GM23248 (cell line): ENCODE measurements around the gene TMC1. TPM values are rescaled to one million over a fixed set of nuclear protein-coding genes. Genes with fewer than 3 reads are reported as not detected.

ENCODE experiments used
- DNase-seq: peaks from one replicate; pipeline ENCODE4 v3.0.0-alpha.2; 2015
- H2AFZ ChIP-seq: fragments of 200-600 bp; sonication (generic); 2 replicates; pipeline ENCODE4 v1.6.1; 2016; ENCODE audit warnings: antibody characterized with exemption
- H3F3A ChIP-seq: fragments of 200-600 bp; sonication (generic); 2 replicates; pipeline ENCODE4 v1.6.1; 2016; ENCODE audit warnings: mild to moderate bottlenecking, antibody characterized with exemption, mixed run types; ENCODE audit not compliant: insufficient read depth
- H3K27ac ChIP-seq: fragments of 200-600 bp; sonication (generic); 2 replicates; pipeline ENCODE4 v1.5.1; 2016; ENCODE audit warnings: mild to moderate bottlenecking
- H3K27me3 ChIP-seq: fragments of 200-600 bp; sonication (generic); replicated peaks from 2 replicates; pipeline ENCODE4 v1.6.1; 2016; ENCODE audit warnings: mild to moderate bottlenecking; ENCODE audit not compliant: insufficient read depth
- H3K36me3 ChIP-seq: fragments of 200-600 bp; sonication (generic); 2 replicates; pipeline ENCODE4 v1.6.1; 2016; ENCODE audit warnings: low read depth, mild to moderate bottlenecking
- H3K4me1 ChIP-seq: fragments of 200-600 bp; sonication (generic); 2 replicates; pipeline ENCODE4 v1.6.1; 2016; ENCODE audit warnings: mild to moderate bottlenecking; ENCODE audit not compliant: insufficient read depth
- H3K4me2 ChIP-seq: fragments of 200-600 bp; sonication (generic); one replicate; pipeline ENCODE4 v1.6.1; 2016; ENCODE audit warnings: mild to moderate bottlenecking; ENCODE audit not compliant: unreplicated experiment
- H3K4me3 ChIP-seq: fragments of 200-600 bp; sonication (generic); 2 replicates; pipeline ENCODE4 v1.5.1; 2016; ENCODE audit warnings: mild to moderate bottlenecking
- H3K79me2 ChIP-seq: fragments of 200-600 bp; sonication (generic); 2 replicates; pipeline ENCODE4 v1.6.1; 2016; ENCODE audit warnings: mild to moderate bottlenecking; ENCODE audit not compliant: insufficient read depth
- H3K9ac ChIP-seq: fragments of 200-600 bp; sonication (generic); 2 replicates; pipeline ENCODE4 v1.6.1; 2016; ENCODE audit warnings: mild to moderate bottlenecking
- H3K9me2 ChIP-seq: fragments of 200-600 bp; sonication (generic); 2 replicates; pipeline ENCODE4 v1.6.1; 2016; ENCODE audit warnings: mixed run types, mild to moderate bottlenecking, moderate library complexity; ENCODE audit not compliant: insufficient read depth
- H3K9me3 ChIP-seq: fragments of 200-600 bp; sonication (generic); one replicate; pipeline ENCODE4 v1.6.1; 2017; ENCODE audit warnings: low read depth
- H4K20me1 ChIP-seq: fragments of 200-600 bp; sonication (generic); 2 replicates; pipeline ENCODE4 v1.6.0; 2016; ENCODE audit not compliant: insufficient read depth
- EZH2 ChIP-seq: fragments of 200-600 bp; sonication (generic); IDR thresholded peaks from 2 replicates; pipeline ENCODE4 v1.6.1; 2018; ENCODE audit warnings: antibody characterized with exemption, mild to moderate bottlenecking; ENCODE audit not compliant: insufficient read depth, poor library complexity, severe bottlenecking
- EZH2phosphoT487 ChIP-seq: fragments of 200-600 bp; sonication (generic); IDR thresholded peaks from 2 replicates; pipeline ENCODE4 v1.6.1; 2018; ENCODE audit warnings: antibody characterized with exemption, moderate library complexity, mild to moderate bottlenecking, low read depth; ENCODE audit not compliant: insufficient read depth
- WGBS, 2 experiments: methylation state at CpG; one replicate each; pipeline ENCODE4 v1.1.6; 2015 to 2017; ENCODE audit warnings: low lambda C conversion rate in 2 of 2, low coverage in 1 of 2; ENCODE audit errors: missing lambda C conversion rate in 2 of 2; 5-methylcytosine and 5-hydroxymethylcytosine counted together
- in situ Hi-C: fragments of 300-500 bp; cut with MboI; formaldehyde crosslinking; loops from 2 replicates; pipeline ENCODE4 v1.15.0; 2020
- polyA plus RNA-seq: library from polyadenylated mRNA; unstranded; fragments of >200 nt; fragmentation: Nextera tagmentation; extraction: Ambion mirVana; gene quantifications from 2 replicates; pipeline ENCODE4 v1.2.1, GENCODE V29; 2016
- total RNA-seq: library from RNA; depleted of rRNA; stranded (reverse); fragments of >200 nt; shearing (Covaris generic); gene quantifications from 2 replicates; pipeline ENCODE4 v1.2.3, GENCODE V29; 2014

Gene TMC1
- total and polyA plus RNA-seq, 2 experiments from 2014 or later, result 0.45 TPM; not detected in 1

- no peak overlapping the region for H2AFZ ChIP-seq
- peak; percentile 81 for DNase-seq
- no peaks in the 10 kb centered on the region for H3K9me2 ChIP-seq
- H3K9me3 ChIP-seq, result no peaks in the 10 kb centered on the region
- no peaks in the 10 kb centered on the region for H4K20me1 ChIP-seq
- H3K9ac ChIP-seq, result no peak overlapping the region
- no peaks in the 10 kb centered on the region for H3K79me2 ChIP-seq
- H3K27me3 ChIP-seq, result no peaks in the 10 kb centered on the region
- 41 to 44% methylated on average over 2 of the region's 2 CpGs for WGBS, 2 experiments
- peaks cover 36% of the 10 kb centered on the region for H3F3A ChIP-seq
- TF ChIP-seq EZH2phosphoT487 (no peak), EZH2 (no peak)
- peak overlapping the region; percentile 40 for H3K4me2 ChIP-seq
- no peaks in the 10 kb centered on the region for H3K36me3 ChIP-seq
- H3K4me3 ChIP-seq, result no peak overlapping the region
- in situ Hi-C loops, result no loop called here
- H3K27ac ChIP-seq, result peak overlapping the region; percentile 53
- peaks cover 38% of the 10 kb centered on the region for H3K4me1 ChIP-seq
Measured at GRCh38 chr9:72661401-72662135, 140.2 kb downstream of the TMC1 start.

DNA sequence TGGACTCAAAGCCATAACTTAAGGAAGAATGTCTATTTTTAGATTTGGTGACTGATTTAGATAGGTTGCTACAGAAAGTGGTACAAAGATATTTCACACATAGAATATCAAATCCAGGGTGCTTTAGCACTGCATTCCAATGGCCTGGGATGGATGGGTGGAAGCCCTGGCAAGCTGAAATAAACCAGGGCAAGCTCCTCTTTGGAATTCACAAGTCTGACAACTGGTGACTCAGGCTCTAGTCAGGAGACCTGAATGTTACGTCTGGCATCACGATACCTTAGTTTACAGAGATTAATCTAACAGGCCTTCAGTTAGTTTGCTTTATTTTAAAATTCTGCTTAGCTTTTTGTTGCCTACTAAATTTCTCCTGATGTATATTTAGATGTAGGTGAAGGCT lies 144.0 kb downstream of the TMC1 start:
- H3K9ac ChIP-seq, result peak overlapping the region; percentile 48; the same call in 1 of the 2 replicates
- no peaks in the 10 kb centered on the region for H3K9me2 ChIP-seq
- H3K79me2 ChIP-seq, result no peaks in the 10 kb centered on the region
- peaks cover 36% of the 10 kb centered on the region for H3F3A ChIP-seq
- no peaks in the 10 kb centered on the region for H4K20me1 ChIP-seq
- 4 to 10% methylated on average over 2 of the region's 2 CpGs for WGBS, 2 experiments
- H3K4me1 ChIP-seq, result peaks cover 50% of the 10 kb centered on the region
- H3K4me3 ChIP-seq, result no peak overlapping the region
- H2AFZ ChIP-seq, result peak overlapping the region; percentile 42
- no peaks in the 10 kb centered on the region for H3K36me3 ChIP-seq
- peak; percentile 89 for DNase-seq
- no peaks in the 10 kb centered on the region for H3K27me3 ChIP-seq
- in situ Hi-C loops, result no loop called here
- H3K27ac ChIP-seq, result peak overlapping the region; percentile 81
- H3K9me3 ChIP-seq, result no peaks in the 10 kb centered on the region
- H3K4me2 ChIP-seq, result peak overlapping the region; percentile 23
- TF ChIP-seq EZH2, result no peak
- no peak for TF ChIP-seq EZH2phosphoT487

DNA sequence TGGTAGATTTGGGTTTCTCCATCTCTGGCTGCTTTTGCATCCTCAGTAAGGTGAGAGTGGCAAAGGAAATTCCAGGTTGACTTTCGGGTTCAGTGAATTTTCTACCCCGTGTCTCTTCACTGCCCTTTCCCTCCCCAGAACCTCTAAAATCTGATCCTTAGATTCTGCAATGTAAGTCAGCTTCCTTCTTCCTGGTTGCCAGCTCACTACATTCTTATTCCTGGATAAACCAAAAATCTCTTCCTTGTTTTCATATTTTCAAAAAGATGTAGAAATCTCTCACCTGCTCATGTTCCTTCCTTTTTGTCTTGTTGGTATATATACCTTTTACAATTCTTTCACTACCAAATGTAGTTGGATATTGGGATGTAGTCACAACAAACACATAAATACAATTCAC lies 145.8 kb downstream of the TMC1 start:
- H3K4me3 ChIP-seq, result no peak overlapping the region
- no peaks in the 10 kb centered on the region for H3K27me3 ChIP-seq
- no peak overlapping the region for H3K4me2 ChIP-seq
- no peak overlapping the region for H3K9ac ChIP-seq
- no peak for TF ChIP-seq EZH2phosphoT487
- TF ChIP-seq EZH2, result no peak
- 65 to 66% methylated on average over 2 of the region's 2 CpGs for WGBS, 2 experiments
- no peaks in the 10 kb centered on the region for H3K9me2 ChIP-seq
- peaks cover 35% of the 10 kb centered on the region for H3K4me1 ChIP-seq
- H3K9me3 ChIP-seq, result no peaks in the 10 kb centered on the region
- no peak for DNase-seq
- H4K20me1 ChIP-seq, result no peaks in the 10 kb centered on the region
- H2AFZ ChIP-seq, result peak overlapping the region; percentile 38; the same call in 1 of the 2 replicates
- in situ Hi-C loops, result no loop called here
- H3K27ac ChIP-seq, result no peak overlapping the region
- H3F3A ChIP-seq, result peaks cover 19% of the 10 kb centered on the region
- no peaks in the 10 kb centered on the region for H3K79me2 ChIP-seq
- no peaks in the 10 kb centered on the region for H3K36me3 ChIP-seq

- Histone ChIP-seq H3K27ac (peak overlapping the region; percentile 18; the same call in 1 of the 2 replicates), H3K4me3 (no peak overlapping the region), H3K9me2 (no peaks in the 10 kb centered on the region), H3K27me3 (no peaks in the 10 kb centered on the region), H2AFZ (peak overlapping the region; percentile 38; the same call in 1 of the 2 replicates), H3K79me2 (no peaks in the 10 kb centered on the region), H3K36me3 (no peaks in the 10 kb centered on the region), H3F3A (peaks cover 18% of the 10 kb centered on the region; the same call in 1 of the 2 replicates), H3K4me2 (no peak overlapping the region), H3K9ac (no peak overlapping the region), H3K9me3 (no peaks in the 10 kb centered on the region), H3K4me1 (peaks cover 21% of the 10 kb centered on the region), H4K20me1 (no peaks in the 10 kb centered on the region)
- WGBS, 2 experiments, result 95% methylated on average over 2 of the region's 2 CpGs
- TF ChIP-seq EZH2 (no peak), EZH2phosphoT487 (no peak)
- DNase-seq, result no peak
- in situ Hi-C loops, result no loop called here
Measured at GRCh38 chr9:72674961-72675360, 153.6 kb downstream of the TMC1 start.
